Measurements from ENCODE around the gene ERMARD.

ERMARD gene

GRCh38 chr6:169811521-169812256, 60.3 kb downstream of the ERMARD start:
- Histone ChIP-seq H3K79me1 (ENCODE audit: low read length) (no peaks in the 10 kb centered on the region), H3K18ac (ENCODE audit: low read length) (no peak overlapping the region), H3K4me3 (ENCODE audit: low read length) (no peak overlapping the region), H4K8ac (ENCODE audit: low read depth, low read length) (no peak overlapping the region), H2BK5ac (ENCODE audit: low read length) (no peak overlapping the region), H3K4me2 (ENCODE audit: low read length) (no peak overlapping the region), H3K79me2 (ENCODE audit: control insufficient read depth, insufficient read depth, low read length) (no peaks in the 10 kb centered on the region), H2BK15ac (replicated peaks; ENCODE audit: low read depth) (no peak overlapping the region), H4K5ac (ENCODE audit: low read length) (no peak overlapping the region), H2BK120ac (ENCODE audit: low read depth, low read length) (no peak overlapping the region), H3K36me3 (ENCODE audit: control insufficient read depth, insufficient read depth, low read length) (no peaks in the 10 kb centered on the region), H3K23ac (ENCODE audit: low read length) (no peak overlapping the region), H3K27ac (ENCODE audit: low read depth, low read length) (no peak overlapping the region), H3K4ac (ENCODE audit: low read depth, low read length) (no peak overlapping the region), H3K27me3 (ENCODE audit: insufficient read depth, low read length, poor library complexity) (no peaks in the 10 kb centered on the region), H3K4me1 (ENCODE audit: control insufficient read depth, low read depth, low read length) (no peaks in the 10 kb centered on the region), H3K9ac (ENCODE audit: low read length) (no peak overlapping the region), H3K56ac (ENCODE audit: low read length) (no peak overlapping the region), H2AK5ac (ENCODE audit: low read length) (no peak overlapping the region)
- no peak for DNase-seq
- WGBS (ENCODE audit: extremely low coverage, insufficient coverage, low lambda C conversion rate) = no CpG with 5 or more reads among the region's 18 CpGs

GRCh38 chr6:169812257-169812644, 60.8 kb downstream of the ERMARD start:
- DNase-seq = no peak
- no peak overlapping the region for H3K27ac ChIP-seq (ENCODE audit: low read depth, low read length)
- no peak overlapping the region for H3K18ac ChIP-seq (ENCODE audit: low read length)
- H2AK5ac ChIP-seq (ENCODE audit: low read length) = no peak overlapping the region
- H4K5ac ChIP-seq (ENCODE audit: low read length) = no peak overlapping the region
- H3K27me3 ChIP-seq (ENCODE audit: insufficient read depth, low read length, poor library complexity) = no peaks in the 10 kb centered on the region
- no peak overlapping the region for H3K23ac ChIP-seq (ENCODE audit: low read length)
- H3K9ac ChIP-seq (ENCODE audit: low read length) = no peak overlapping the region
- H3K4me2 ChIP-seq (ENCODE audit: low read length) = no peak overlapping the region
- no peak overlapping the region for H3K4me3 ChIP-seq (ENCODE audit: low read length)
- no peak overlapping the region for H4K8ac ChIP-seq (ENCODE audit: low read depth, low read length)
- no peaks in the 10 kb centered on the region for H3K79me2 ChIP-seq (ENCODE audit: control insufficient read depth, insufficient read depth, low read length)
- no peak overlapping the region for H3K56ac ChIP-seq (ENCODE audit: low read length)
- no peaks in the 10 kb centered on the region for H3K4me1 ChIP-seq (ENCODE audit: control insufficient read depth, low read depth, low read length)
- no peak overlapping the region for H3K4ac ChIP-seq (ENCODE audit: low read depth, low read length)
- H3K79me1 ChIP-seq (ENCODE audit: low read length) = no peaks in the 10 kb centered on the region
- H2BK15ac ChIP-seq (replicated peaks; ENCODE audit: low read depth) = no peak overlapping the region
- H2BK120ac ChIP-seq (ENCODE audit: low read depth, low read length) = no peak overlapping the region
- no CpG with 5 or more reads among the region's 17 CpGs for WGBS (ENCODE audit: extremely low coverage, insufficient coverage, low lambda C conversion rate)
- no peak overlapping the region for H2BK5ac ChIP-seq (ENCODE audit: low read length)
- H3K36me3 ChIP-seq (ENCODE audit: control insufficient read depth, insufficient read depth, low read length) = no peaks in the 10 kb centered on the region

- H2BK5ac ChIP-seq (ENCODE audit: low read length) = no peak overlapping the region
- H3K79me2 ChIP-seq (ENCODE audit: control insufficient read depth, insufficient read depth, low read length) = no peaks in the 10 kb centered on the region
- H3K79me1 ChIP-seq (ENCODE audit: low read length) = no peaks in the 10 kb centered on the region
- H3K9ac ChIP-seq (ENCODE audit: low read length) = no peak overlapping the region
- H3K56ac ChIP-seq (ENCODE audit: low read length) = no peak overlapping the region
- no CpG with 5 or more reads among the region's 11 CpGs for WGBS (ENCODE audit: extremely low coverage, insufficient coverage, low lambda C conversion rate)
- H3K23ac ChIP-seq (ENCODE audit: low read length) = no peak overlapping the region
- H4K5ac ChIP-seq (ENCODE audit: low read length) = no peak overlapping the region
- no peak overlapping the region for H3K4me2 ChIP-seq (ENCODE audit: low read length)
- H2BK120ac ChIP-seq (ENCODE audit: low read depth, low read length) = no peak overlapping the region
- H2AK5ac ChIP-seq (ENCODE audit: low read length) = no peak overlapping the region
- no peak overlapping the region for H3K4me3 ChIP-seq (ENCODE audit: low read length)
- no peak overlapping the region for H2BK15ac ChIP-seq (replicated peaks; ENCODE audit: low read depth)
- no peak overlapping the region for H4K8ac ChIP-seq (ENCODE audit: low read depth, low read length)
- H3K27ac ChIP-seq (ENCODE audit: low read depth, low read length) = no peak overlapping the region
- no peak overlapping the region for H3K4ac ChIP-seq (ENCODE audit: low read depth, low read length)
- H3K27me3 ChIP-seq (ENCODE audit: insufficient read depth, low read length, poor library complexity) = no peaks in the 10 kb centered on the region
- H3K36me3 ChIP-seq (ENCODE audit: control insufficient read depth, insufficient read depth, low read length) = no peaks in the 10 kb centered on the region
- no peak for DNase-seq
- no peak overlapping the region for H3K18ac ChIP-seq (ENCODE audit: low read length)
- H3K4me1 ChIP-seq (ENCODE audit: control insufficient read depth, low read depth, low read length) = no peaks in the 10 kb centered on the region
Observed at GRCh38 chr6:169813969-169814368, 62.5 kb downstream of the ERMARD start.

GRCh38 chr6:169816054-169816453, 64.6 kb downstream of the ERMARD start:
- Histone ChIP-seq H3K79me1 (ENCODE audit: low read length) (no peaks in the 10 kb centered on the region), H3K9ac (ENCODE audit: low read length) (no peak overlapping the region), H2BK120ac (ENCODE audit: low read depth, low read length) (no peak overlapping the region), H3K4me2 (ENCODE audit: low read length) (no peak overlapping the region), H3K4ac (ENCODE audit: low read depth, low read length) (no peak overlapping the region), H3K23ac (ENCODE audit: low read length) (no peak overlapping the region), H3K27me3 (ENCODE audit: insufficient read depth, low read length, poor library complexity) (no peaks in the 10 kb centered on the region), H3K4me3 (ENCODE audit: low read length) (no peak overlapping the region), H4K8ac (ENCODE audit: low read depth, low read length) (no peak overlapping the region), H3K36me3 (ENCODE audit: control insufficient read depth, insufficient read depth, low read length) (no peaks in the 10 kb centered on the region), H4K5ac (ENCODE audit: low read length) (no peak overlapping the region), H3K79me2 (ENCODE audit: control insufficient read depth, insufficient read depth, low read length) (no peaks in the 10 kb centered on the region), H3K18ac (ENCODE audit: low read length) (no peak overlapping the region), H2BK5ac (ENCODE audit: low read length) (no peak overlapping the region), H3K56ac (ENCODE audit: low read length) (no peak overlapping the region), H2BK15ac (replicated peaks; ENCODE audit: low read depth) (no peak overlapping the region), H3K27ac (ENCODE audit: low read depth, low read length) (no peak overlapping the region), H3K4me1 (ENCODE audit: control insufficient read depth, low read depth, low read length) (no peaks in the 10 kb centered on the region), H2AK5ac (ENCODE audit: low read length) (no peak overlapping the region)
- WGBS (ENCODE audit: extremely low coverage, insufficient coverage, low lambda C conversion rate) = no CpG with 5 or more reads among the region's 2 CpGs
- DNase-seq = no peak

- Histone ChIP-seq H3K56ac (ENCODE audit: low read length) (no peak overlapping the region), H2BK5ac (ENCODE audit: low read length) (no peak overlapping the region), H3K9ac (ENCODE audit: low read length) (no peak overlapping the region), H3K4me1 (ENCODE audit: control insufficient read depth, low read depth, low read length) (no peaks in the 10 kb centered on the region), H3K79me2 (ENCODE audit: control insufficient read depth, insufficient read depth, low read length) (no peaks in the 10 kb centered on the region), H2AK5ac (ENCODE audit: low read length) (no peak overlapping the region), H2BK15ac (replicated peaks; ENCODE audit: low read depth) (no peak overlapping the region), H4K8ac (ENCODE audit: low read depth, low read length) (no peak overlapping the region), H3K27ac (ENCODE audit: low read depth, low read length) (no peak overlapping the region), H3K27me3 (ENCODE audit: insufficient read depth, low read length, poor library complexity) (no peaks in the 10 kb centered on the region), H3K36me3 (ENCODE audit: control insufficient read depth, insufficient read depth, low read length) (no peaks in the 10 kb centered on the region), H3K18ac (ENCODE audit: low read length) (no peak overlapping the region), H3K23ac (ENCODE audit: low read length) (no peak overlapping the region), H3K4me3 (ENCODE audit: low read length) (no peak overlapping the region), H3K79me1 (ENCODE audit: low read length) (no peaks in the 10 kb centered on the region), H4K5ac (ENCODE audit: low read length) (no peak overlapping the region), H2BK120ac (ENCODE audit: low read depth, low read length) (no peak overlapping the region), H3K4me2 (ENCODE audit: low read length) (no peak overlapping the region), H3K4ac (ENCODE audit: low read depth, low read length) (no peak overlapping the region)
- WGBS (ENCODE audit: extremely low coverage, insufficient coverage, low lambda C conversion rate) = no CpG with 5 or more reads among the region's 3 CpGs
- DNase-seq = no peak
Observed at GRCh38 chr6:169816975-169817374, 65.6 kb downstream of the ERMARD start.

GRCh38 chr6:169820358-169820757, 68.9 kb downstream of the ERMARD start:
- no peak overlapping the region for H3K4me2 ChIP-seq (ENCODE audit: low read length)
- no peak overlapping the region for H3K18ac ChIP-seq (ENCODE audit: low read length)
- H3K79me2 ChIP-seq (ENCODE audit: control insufficient read depth, insufficient read depth, low read length) = no peaks in the 10 kb centered on the region
- H3K27me3 ChIP-seq (ENCODE audit: insufficient read depth, low read length, poor library complexity) = no peaks in the 10 kb centered on the region
- H3K79me1 ChIP-seq (ENCODE audit: low read length) = no peaks in the 10 kb centered on the region
- H3K4me3 ChIP-seq (ENCODE audit: low read length) = no peak overlapping the region
- no peak overlapping the region for H3K4ac ChIP-seq (ENCODE audit: low read depth, low read length)
- no peaks in the 10 kb centered on the region for H3K4me1 ChIP-seq (ENCODE audit: control insufficient read depth, low read depth, low read length)
- H2BK5ac ChIP-seq (ENCODE audit: low read length) = no peak overlapping the region
- no peak overlapping the region for H4K8ac ChIP-seq (ENCODE audit: low read depth, low read length)
- no peak for DNase-seq
- H3K27ac ChIP-seq (ENCODE audit: low read depth, low read length) = no peak overlapping the region
- no peaks in the 10 kb centered on the region for H3K36me3 ChIP-seq (ENCODE audit: control insufficient read depth, insufficient read depth, low read length)
- H3K23ac ChIP-seq (ENCODE audit: low read length) = no peak overlapping the region
- H4K5ac ChIP-seq (ENCODE audit: low read length) = no peak overlapping the region
- no peak overlapping the region for H2BK15ac ChIP-seq (replicated peaks; ENCODE audit: low read depth)
- no CpG with 5 or more reads among the region's 2 CpGs for WGBS (ENCODE audit: extremely low coverage, insufficient coverage, low lambda C conversion rate)
- H3K9ac ChIP-seq (ENCODE audit: low read length) = no peak overlapping the region
- H3K56ac ChIP-seq (ENCODE audit: low read length) = no peak overlapping the region
- H2BK120ac ChIP-seq (ENCODE audit: low read depth, low read length) = no peak overlapping the region
- H2AK5ac ChIP-seq (ENCODE audit: low read length) = no peak overlapping the region
